ENCODE results near the gene LYZL2. TPM values are rescaled to one million over a fixed set of nuclear protein-coding genes. Genes with fewer than 3 reads are reported as not detected.
"Not testable (repeated sequence)": the region's sequence is repeated elsewhere in the genome, so short reads cannot be mapped to it uniquely, and the experiment has no call there.

LYZL2 gene
- total and polyA plus RNA-seq, 2 donors (not counting 3 experiments of a cell fraction or from before 2014, with no cell fraction given), result not detected

GRCh38 chr10:30674796-30675195, 45.2 kb upstream of the LYZL2 start:
- no peaks in the 10 kb centered on the region for H3K36me3 ChIP-seq (ENCODE audit: control insufficient read depth in 2 of 2, extremely low read depth in 1 of 2, insufficient read depth in 2 of 2, low read length in 2 of 2)
- peaks cover 8% of the 10 kb centered on the region for H3K4me1 ChIP-seq (ENCODE audit: control insufficient read depth, extremely low read depth, insufficient read depth, low read length)
- dilution Hi-C loops (cut with MboI; ENCODE audit: extremely low pct_ligation_motif_present, low sequenced_read_pairs), result no loop called here
- no peaks in the 10 kb centered on the region for H4K20me1 ChIP-seq (replicated peaks; ENCODE audit: control insufficient read depth, extremely low read depth, insufficient read depth, low read length)
- H3K27ac ChIP-seq (ENCODE audit: insufficient read depth, low read depth, low read length), result no peak overlapping the region
- no peak for TF ChIP-seq EZH2 (IDR thresholded peaks at IDR 0.05; ENCODE audit: borderline replicate concordance, low read depth, low read length, severe bottlenecking)
- TF ChIP-seq MYC (IDR thresholded peaks at IDR 0.05; ENCODE audit: low read depth, low read length), result no peak
- no peak for TF ChIP-seq FOS (IDR thresholded peaks at IDR 0.05; ENCODE audit: borderline replicate concordance, insufficient read depth, low read length)
- no peak for TF ChIP-seq CTCF (IDR thresholded peaks at IDR 0.05; ENCODE audit: extremely low read depth in 1 of 2, insufficient read depth in 1 of 2, low read depth in 1 of 2, low read length in 2 of 2)
- TF ChIP-seq JUN (IDR thresholded peaks at IDR 0.05; ENCODE audit: borderline replicate concordance, insufficient read depth, insufficient read length, low read depth), result no peak
- TF ChIP-seq MAX (IDR thresholded peaks at IDR 0.05; ENCODE audit: insufficient read depth, insufficient read length), result no peak
- TF ChIP-seq POLR2AphosphoS5 (IDR thresholded peaks at IDR 0.05; ENCODE audit: insufficient read depth, low read depth, low read length), result no peak
- TF ChIP-seq POLR2A (IDR thresholded peaks at IDR 0.05; ENCODE audit: low read depth, low read length), result no peak
- no peak for TF ChIP-seq GATA2 (IDR thresholded peaks at IDR 0.05; ENCODE audit: insufficient read depth, insufficient read length, low read depth, low read length)
- H3K4me3 ChIP-seq (replicated peaks in 1 of 3; ENCODE audit: insufficient read depth in 1 of 3, low read depth in 1 of 3, low read length in 3 of 3), result no peak overlapping the region
- intact Hi-C loops (cut with micrococcal nuclease), result no loop called here
- no peak overlapping the region for H3K4me2 ChIP-seq (ENCODE audit: insufficient read depth, low read length)
- no peaks in the 10 kb centered on the region for H3K9me3 ChIP-seq (replicated peaks; ENCODE audit: control insufficient read depth, insufficient read depth, low read length)
- no peak for FAIRE-seq
- no peak for DNase-seq (ENCODE audit: low read depth, low spot score)
- POLR2A ChIA-PET, result no interaction called here
- H2AFZ ChIP-seq (ENCODE audit: low read depth, low read length), result no peak overlapping the region
- no peaks in the 10 kb centered on the region for H3K79me2 ChIP-seq (ENCODE audit: control insufficient read depth, insufficient read depth, low read length)
- no peaks in the 10 kb centered on the region for H3K9me1 ChIP-seq (replicated peaks; ENCODE audit: control insufficient read depth, extremely low read depth, insufficient read depth, low read length)
- CTCF ChIA-PET, result no interaction called here
- BruUV-seq (replicated peaks), result no TSS peak
- H3K27me3 ChIP-seq (ENCODE audit: control insufficient read depth in 2 of 2, insufficient read depth in 2 of 2, low read length in 2 of 2), result peaks cover 0 to 3% of the 10 kb centered on the region in 2 experiments
- no peak overlapping the region for H3K9ac ChIP-seq (replicated peaks; ENCODE audit: extremely low read depth, insufficient read depth, low read length)

- FAIRE-seq; dilution Hi-C loops (cut with MboI; ENCODE audit: extremely low pct_ligation_motif_present, low sequenced_read_pairs); H3K4me2 ChIP-seq (ENCODE audit: insufficient read depth, low read length); H3K27me3 ChIP-seq (ENCODE audit: control insufficient read depth in 2 of 2, insufficient read depth in 2 of 2, low read length in 2 of 2); H3K36me3 ChIP-seq (ENCODE audit: control insufficient read depth in 2 of 2, extremely low read depth in 1 of 2, insufficient read depth in 2 of 2, low read length in 2 of 2); POLR2A ChIA-PET; H3K4me3 ChIP-seq (replicated peaks in 1 of 3; ENCODE audit: insufficient read depth in 1 of 3, low read depth in 1 of 3, low read length in 3 of 3); intact Hi-C loops (cut with micrococcal nuclease); DNase-seq (ENCODE audit: low read depth, low spot score); CTCF ChIA-PET; H3K9me1 ChIP-seq (replicated peaks; ENCODE audit: control insufficient read depth, extremely low read depth, insufficient read depth, low read length); BruUV-seq (replicated peaks); H3K27ac ChIP-seq (ENCODE audit: insufficient read depth, low read depth, low read length); H2AFZ ChIP-seq (ENCODE audit: low read depth, low read length); H3K9ac ChIP-seq (replicated peaks; ENCODE audit: extremely low read depth, insufficient read depth, low read length); H3K79me2 ChIP-seq (ENCODE audit: control insufficient read depth, insufficient read depth, low read length); H3K9me3 ChIP-seq (replicated peaks; ENCODE audit: control insufficient read depth, insufficient read depth, low read length); H4K20me1 ChIP-seq (replicated peaks; ENCODE audit: control insufficient read depth, extremely low read depth, insufficient read depth, low read length): not testable (repeated sequence)
- peaks cover 15% of the 10 kb centered on the region for H3K4me1 ChIP-seq (ENCODE audit: control insufficient read depth, extremely low read depth, insufficient read depth, low read length)
Measured at GRCh38 chr10:30673262-30673661, 43.7 kb upstream of the LYZL2 start.

GRCh38 chr10:30672338-30672737, 42.8 kb upstream of the LYZL2 start:
- H3K9me1 ChIP-seq (replicated peaks; ENCODE audit: control insufficient read depth, extremely low read depth, insufficient read depth, low read length); H4K20me1 ChIP-seq (replicated peaks; ENCODE audit: control insufficient read depth, extremely low read depth, insufficient read depth, low read length); H3K36me3 ChIP-seq (ENCODE audit: control insufficient read depth in 2 of 2, extremely low read depth in 1 of 2, insufficient read depth in 2 of 2, low read length in 2 of 2); H3K9me3 ChIP-seq (replicated peaks; ENCODE audit: control insufficient read depth, insufficient read depth, low read length); H3K4me2 ChIP-seq (ENCODE audit: insufficient read depth, low read length); intact Hi-C loops (cut with micrococcal nuclease); FAIRE-seq; H3K9ac ChIP-seq (replicated peaks; ENCODE audit: extremely low read depth, insufficient read depth, low read length); H3K27ac ChIP-seq (ENCODE audit: insufficient read depth, low read depth, low read length); dilution Hi-C loops (cut with MboI; ENCODE audit: extremely low pct_ligation_motif_present, low sequenced_read_pairs); H3K27me3 ChIP-seq (ENCODE audit: control insufficient read depth in 2 of 2, insufficient read depth in 2 of 2, low read length in 2 of 2); BruUV-seq (replicated peaks); H3K79me2 ChIP-seq (ENCODE audit: control insufficient read depth, insufficient read depth, low read length); H2AFZ ChIP-seq (ENCODE audit: low read depth, low read length); H3K4me3 ChIP-seq (replicated peaks in 1 of 3; ENCODE audit: insufficient read depth in 1 of 3, low read depth in 1 of 3, low read length in 3 of 3); DNase-seq (ENCODE audit: low read depth, low spot score): not testable (repeated sequence)
- ChIA-PET POLR2A (interaction anchor here (0.6 kb wide), 1 partner anchor 1241 kb away, joined by 4 read pairs; no protein-coding TSS in a partner anchor), CTCF (interaction anchor here (0.9 to 1.8 kb wide), 4 partner anchors 11 to 1160 kb away, joined by 4 to 14 read pairs (median 4); no protein-coding TSS in a partner anchor)
- peaks cover 15% of the 10 kb centered on the region for H3K4me1 ChIP-seq (ENCODE audit: control insufficient read depth, extremely low read depth, insufficient read depth, low read length)
